Stimulated activated CD8-positive, alpha-beta memory T cell treated with anti-CD3 and anti-CD28 coated beads, Interleukin-15, amount 100 ng/mL, for 24 hours (primary cell): Measurements from ENCODE around the gene ZWINT.
A peak's percentile ranks its signal among the peaks of the same experiment; 100 is the strongest.

Source experiments
- DNase-seq: peaks from one replicate; pipeline ENCODE4 v3.0.0-alpha.2; 2020; ENCODE audit warnings: low read depth

The ZWINT gene, protein sequence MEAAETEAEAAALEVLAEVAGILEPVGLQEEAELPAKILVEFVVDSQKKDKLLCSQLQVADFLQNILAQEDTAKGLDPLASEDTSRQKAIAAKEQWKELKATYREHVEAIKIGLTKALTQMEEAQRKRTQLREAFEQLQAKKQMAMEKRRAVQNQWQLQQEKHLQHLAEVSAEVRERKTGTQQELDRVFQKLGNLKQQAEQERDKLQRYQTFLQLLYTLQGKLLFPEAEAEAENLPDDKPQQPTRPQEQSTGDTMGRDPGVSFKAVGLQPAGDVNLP

DNA sequence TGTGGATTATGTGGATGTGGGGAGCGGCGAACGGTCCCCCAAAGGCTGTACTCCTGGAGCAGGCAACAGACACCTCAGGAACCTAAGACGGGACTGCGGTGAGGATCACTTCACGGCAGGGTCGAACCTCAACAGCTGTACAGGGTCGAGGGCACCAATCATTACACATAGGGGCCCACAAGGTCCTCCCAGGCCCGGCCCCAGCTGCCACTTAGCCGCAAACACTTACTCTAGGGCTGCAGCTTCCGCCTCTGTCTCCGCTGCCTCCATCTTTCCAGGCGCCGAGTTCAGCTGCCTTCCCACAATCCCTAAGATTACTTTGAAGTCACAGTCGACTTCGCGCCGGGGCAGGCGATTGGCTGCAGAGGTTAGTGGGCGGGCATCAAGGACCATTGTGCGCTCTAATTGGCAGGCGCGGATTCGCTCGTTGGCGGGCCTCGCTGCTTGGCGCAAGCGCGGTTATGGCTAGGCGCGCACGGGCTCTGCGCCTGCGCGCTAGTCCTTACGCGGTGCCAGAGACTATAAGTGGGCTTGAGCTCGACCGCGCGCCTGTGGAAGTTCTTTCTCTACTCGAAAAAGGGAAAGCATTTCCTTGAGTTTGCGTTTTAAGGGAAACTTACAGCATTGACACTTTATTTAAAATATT is at the start of gene ZWINT:
ZWINT (minus strand) TSS at position 293 of the 646 bp plus-strand sequence; CDS start at position 270, 23 bp downstream.
- peak; percentile 82 for DNase-seq

DNA sequence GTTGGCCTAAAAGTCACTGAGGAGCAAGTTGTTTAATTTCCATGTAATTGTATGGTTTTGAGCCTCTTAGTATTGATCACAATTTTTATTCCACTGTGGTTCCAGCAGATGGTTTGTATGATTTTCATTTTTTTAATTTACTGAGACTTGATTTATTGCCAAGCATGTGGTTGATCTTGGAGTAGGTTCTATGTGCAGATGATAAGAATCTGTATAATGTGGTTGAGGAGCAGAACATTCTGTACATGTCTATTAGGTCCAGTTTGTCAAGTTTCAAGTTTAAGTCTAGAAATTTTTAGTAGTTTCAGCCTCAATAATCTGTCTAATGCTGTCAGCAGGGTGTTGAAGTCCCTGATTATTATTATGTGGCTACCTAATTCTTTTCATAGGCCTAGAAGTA is 22.7 kb upstream of the ZWINT start:
- DNase-seq = no peak

DNA sequence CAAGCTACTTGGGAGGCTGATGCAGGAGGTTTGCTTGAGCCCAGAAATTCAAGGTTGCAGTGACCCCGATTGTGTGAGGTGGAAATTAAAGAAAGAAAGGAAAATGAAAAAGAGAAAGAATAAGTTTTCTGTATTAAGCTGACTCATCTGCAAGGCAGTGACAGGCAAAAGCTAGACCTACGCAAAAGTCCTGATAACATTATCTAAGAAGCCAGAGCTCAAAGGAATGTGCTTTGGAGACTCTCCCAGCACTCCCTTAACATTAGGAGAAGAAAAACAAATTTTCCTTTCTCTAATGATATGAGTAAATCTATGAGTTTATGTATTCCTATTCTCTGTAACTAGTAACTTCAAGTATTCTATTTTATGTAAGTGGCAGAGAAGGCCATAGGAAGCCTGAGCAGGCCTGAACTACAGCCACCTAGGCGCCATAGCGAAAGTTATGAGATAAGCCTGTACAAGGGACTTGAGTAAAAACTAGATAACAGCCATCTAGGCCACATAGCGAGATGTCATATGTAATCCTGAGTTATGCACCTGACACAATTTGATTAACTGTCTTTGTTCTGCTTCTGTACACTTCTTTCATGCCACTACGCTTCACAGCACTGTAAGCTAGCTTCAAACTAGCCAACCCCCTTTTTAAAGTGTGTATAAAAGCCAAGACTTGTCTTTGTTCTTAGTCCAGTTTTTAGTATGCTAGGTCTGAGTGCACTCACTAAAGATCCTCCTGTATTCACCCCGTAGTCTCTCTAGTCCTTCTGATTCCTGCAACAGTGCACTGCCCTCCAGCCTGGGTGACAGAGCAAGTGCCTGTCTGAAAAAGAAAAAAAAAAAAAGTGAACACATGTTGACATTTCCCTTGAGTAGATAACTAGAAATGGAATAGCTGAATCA is 9.4 kb upstream of the ZWINT start:
- DNase-seq = no peak

DNA sequence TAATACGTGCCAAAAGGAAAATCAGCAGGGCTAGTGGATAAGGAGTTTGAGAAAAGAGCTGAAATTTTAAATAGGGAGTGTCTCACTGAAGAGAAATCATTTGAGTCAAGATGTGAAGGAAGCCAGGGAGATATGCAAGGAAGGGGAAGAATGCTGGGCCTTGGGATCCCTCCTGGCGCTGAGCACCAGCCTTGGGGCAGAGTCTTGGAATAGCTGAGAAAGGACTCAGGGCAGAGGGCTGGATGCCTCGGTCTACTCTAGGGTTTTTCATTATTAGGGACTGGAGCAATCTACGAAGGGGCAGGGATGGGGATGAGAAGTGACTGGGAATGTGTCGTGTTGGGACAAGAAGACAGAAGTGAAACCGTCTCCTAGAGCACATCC is 484 bp downstream of the ZWINT start:
- DNase-seq = no peak

DNA sequence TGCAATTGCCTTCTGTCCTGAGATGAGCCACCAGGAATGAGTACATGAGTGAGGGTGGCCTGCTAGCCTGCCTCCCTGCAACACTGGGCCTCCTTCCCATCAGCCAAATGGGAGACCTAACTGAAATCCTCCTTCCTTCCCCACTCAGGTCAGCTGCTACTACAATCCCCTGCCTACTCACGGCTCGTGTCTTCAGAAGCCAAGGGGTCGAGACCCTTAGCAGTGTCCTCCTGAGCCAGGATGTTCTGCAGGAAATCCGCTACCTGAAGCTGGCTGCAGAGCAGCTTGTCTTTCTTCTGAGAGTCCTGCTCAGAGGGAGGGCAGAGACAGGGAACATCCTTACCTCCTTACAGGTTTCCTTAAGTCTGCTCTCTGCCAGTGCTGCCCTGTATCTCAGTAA is 1.2 kb downstream of the ZWINT start:
- no peak for DNase-seq

DNA sequence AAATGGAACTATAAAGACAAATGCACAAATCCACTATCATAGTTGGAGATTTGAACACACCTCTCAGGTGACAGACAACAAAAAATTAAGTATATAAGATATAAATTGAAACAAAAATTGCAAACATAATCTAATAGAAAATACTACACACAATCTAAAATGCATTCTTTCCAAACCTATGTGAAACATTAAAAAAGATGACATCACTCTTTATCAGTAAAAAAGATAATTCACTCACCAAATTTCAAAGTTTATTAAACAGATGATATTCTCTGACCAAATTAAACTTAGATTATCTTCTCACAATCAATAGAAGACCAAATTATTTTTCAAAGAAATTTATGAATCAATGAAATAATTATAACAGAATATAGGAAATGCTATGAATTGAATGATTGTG is 4.0 kb downstream of the ZWINT start:
- no peak for DNase-seq

DNA sequence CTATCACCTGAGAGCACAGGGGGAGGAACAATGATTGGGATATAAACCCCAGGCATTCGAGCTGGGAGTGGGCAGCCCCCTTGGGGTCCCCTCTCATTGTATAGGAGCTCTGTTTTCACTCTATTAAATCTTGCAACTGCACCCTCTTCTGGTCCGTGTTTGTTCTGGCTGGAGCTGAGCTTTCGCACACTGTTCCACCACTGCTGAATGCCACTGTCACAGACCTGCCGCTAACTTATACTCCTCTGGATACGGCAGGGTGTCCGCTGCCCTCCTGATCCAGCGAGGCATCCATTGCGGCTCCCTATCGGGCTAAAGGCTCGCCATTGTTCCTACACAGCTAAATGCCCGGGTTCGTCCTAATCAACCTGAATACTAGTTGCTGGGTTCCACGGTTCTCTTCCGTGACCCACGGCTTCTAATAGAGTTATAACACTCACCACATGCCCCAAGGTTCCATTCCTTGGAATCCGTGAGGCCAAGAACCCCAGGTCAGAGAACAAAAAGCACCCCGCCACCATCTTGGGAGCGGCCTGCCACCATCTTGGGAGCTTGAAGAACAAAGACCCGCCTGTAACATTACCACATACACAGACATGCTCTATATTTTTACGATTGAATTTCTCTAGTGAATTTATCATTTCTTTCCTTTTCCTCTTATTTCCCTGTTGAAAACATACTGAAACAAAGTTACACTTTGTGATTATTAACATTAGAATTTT is 9.0 kb downstream of the ZWINT start:
- DNase-seq = no peak

DNA sequence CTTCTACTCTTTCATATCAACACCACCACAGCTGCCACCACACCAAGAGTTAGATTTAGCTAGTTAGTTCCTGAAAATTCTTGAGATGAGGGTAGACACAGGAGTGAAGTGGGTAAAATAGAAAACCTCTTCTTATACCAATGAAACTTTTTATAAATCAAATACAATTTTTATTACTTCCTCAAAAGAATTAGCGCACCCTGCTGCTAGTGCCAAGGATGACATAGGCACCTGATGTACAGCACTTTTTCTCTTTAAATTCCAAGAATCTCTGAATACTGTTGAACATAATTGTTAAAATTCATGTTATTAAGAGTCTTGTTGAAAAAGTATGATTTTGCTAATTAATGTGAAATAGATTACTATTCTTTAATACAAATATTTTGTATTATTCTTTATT is 11.4 kb downstream of the ZWINT start:
- no peak for DNase-seq

DNA sequence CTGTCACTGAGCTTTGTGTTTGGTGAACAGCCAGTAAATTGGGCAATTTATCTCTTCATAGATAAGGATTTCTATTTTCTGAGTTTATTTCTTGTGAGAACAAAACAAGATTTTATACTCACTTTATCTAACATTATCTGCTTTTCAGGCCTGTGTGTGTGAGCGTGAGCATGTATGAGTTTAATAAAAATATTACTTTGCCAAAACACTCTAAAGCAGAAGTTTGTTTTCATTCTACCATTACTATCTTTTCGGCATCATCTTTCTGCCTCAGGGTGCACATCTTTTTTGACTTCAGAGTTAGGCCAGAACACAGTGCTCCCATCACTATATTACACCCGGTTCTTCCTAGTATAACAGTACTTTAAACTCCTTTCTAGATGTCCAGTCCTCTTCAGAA is 13.0 kb downstream of the ZWINT start:
- DNase-seq = no peak

DNA sequence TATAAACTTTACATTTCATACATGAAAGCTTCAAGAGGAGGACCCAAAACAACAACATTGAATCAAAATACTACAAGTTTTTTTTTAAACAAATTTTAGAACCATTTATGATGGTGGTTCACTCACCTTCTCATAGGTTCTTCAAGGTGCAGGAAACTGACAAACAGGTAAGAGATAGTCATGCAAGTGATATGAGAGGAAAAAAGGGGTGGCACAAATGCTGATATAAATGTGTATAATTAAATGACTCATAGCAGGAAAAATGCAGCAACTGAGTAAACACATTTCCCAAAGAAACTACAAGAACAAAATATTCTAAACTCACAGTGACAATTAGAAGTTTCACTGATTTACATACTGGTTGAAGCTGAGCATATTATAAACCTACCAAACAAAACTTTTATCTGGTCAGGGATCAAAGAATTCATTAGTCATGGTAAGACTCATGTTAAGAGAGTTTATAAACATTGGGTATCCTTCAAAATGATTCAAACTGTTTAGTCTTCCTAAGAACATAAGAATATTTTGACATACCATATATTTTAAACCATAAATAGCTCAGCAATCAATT is 14.1 kb downstream of the ZWINT start:
- no peak for DNase-seq

DNA sequence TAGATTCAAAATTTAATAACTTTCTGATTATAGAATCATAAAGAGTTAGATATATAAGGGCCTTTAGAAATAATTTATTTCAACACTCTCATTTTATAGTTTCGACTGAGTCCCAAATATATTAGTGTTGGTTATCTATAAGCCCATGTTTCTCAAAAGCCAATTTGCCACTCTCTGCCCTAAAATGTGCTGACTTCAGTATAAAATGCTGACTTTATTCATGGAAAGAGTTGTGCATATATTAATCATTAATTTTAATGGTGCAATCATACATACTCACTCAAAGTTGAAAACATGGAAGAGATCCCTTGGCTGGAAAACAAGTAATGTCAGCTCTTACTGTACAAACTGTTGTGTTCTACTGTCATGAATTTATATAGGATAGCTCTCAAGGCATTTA is 19.4 kb downstream of the ZWINT start:
- DNase-seq = no peak

DNA sequence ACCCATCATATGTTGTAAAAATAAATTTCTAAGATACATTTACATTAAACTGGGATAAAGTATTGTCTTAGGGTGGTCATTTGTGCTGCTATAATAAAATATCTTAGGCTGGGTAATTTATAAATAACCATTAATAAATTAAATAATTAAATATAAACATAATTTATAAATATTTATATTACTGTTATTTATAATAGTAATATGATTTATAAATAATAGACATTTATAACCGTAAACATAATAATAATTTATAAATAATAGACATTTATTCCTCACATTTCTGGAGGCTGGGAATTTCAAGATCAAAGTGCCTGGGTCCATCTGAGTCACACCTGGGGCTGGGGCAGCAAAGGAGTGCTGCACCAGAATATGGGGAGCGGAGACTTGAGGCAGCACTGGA is 31.1 kb downstream of the ZWINT start:
- DNase-seq = no peak

DNA sequence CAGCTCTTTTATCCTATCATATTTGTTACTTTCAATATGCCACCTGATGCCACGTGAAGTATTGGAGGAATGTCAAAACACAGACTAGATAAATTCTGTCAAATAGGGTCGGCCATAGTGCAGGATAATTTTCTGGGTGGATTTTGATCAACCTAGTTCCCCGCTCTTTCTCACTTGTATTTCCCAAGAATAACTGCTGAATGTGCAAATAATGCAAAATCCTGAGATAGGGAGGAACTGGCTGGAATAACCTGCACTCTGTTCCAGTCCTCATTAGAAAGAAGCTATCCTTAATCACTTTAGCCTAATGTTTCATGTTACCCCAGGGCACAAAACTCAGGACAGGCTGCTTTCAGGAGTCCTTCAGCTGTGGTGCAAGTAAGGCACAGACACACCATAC is 33.9 kb downstream of the ZWINT start:
- DNase-seq = no peak

DNA sequence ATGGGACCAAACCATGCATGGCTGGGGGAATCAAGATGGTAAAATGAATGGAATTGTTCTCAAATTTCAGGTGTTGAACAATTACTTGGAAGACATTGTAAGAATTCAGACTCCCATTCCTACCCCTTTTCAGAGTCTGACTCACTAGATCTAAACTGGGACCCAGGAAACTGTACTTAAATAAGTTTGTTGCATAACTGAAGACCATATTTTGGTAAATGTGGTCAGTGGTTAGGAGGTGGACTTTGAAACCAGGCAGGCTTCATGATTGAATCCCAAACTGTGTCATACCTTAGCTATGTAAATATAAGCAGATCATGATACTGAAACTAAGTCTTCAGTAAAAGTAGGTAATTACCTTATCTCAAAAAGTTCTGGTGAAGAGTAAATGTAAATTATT is 41.7 kb downstream of the ZWINT start:
- no peak for DNase-seq

DNA sequence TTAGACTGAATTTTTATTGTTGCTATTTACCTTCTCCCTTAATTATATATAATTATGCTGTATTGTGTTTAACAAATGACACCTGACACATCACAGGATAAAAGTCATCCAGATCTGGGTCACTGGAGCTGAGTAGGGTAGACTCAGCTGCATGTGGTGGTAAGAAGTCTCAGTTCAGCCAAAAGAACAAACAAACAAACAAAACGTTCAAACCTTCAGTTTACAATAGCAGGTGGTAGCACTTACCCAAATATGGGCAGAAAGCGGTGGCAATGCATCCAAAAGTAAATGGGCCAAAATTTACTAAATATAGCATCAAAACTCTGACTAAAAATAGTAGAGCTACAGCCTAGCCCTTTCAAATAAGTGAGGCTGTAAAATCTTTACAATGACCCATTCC is 42.2 kb downstream of the ZWINT start:
- DNase-seq = no peak

DNA sequence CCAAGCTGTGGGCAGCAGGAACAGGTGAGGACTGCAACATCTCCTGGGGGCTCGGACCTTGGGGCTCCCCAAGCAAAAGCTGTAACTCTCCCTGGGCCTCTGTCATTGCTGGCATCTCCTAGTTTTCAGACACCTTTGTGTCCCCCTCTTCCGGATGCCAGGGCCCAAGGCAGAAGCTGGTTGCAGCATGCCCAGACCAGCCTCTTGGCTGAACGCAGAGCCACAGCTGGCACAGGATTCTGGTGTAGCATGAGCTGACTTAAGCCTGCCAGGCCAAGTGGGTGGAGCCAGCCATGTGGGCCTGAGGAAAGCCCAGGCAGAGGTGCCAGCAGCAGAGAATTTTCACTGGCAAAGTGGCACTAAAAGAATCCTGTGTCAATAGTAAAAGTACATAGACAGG is 43.5 kb downstream of the ZWINT start:
- DNase-seq = no peak

DNA sequence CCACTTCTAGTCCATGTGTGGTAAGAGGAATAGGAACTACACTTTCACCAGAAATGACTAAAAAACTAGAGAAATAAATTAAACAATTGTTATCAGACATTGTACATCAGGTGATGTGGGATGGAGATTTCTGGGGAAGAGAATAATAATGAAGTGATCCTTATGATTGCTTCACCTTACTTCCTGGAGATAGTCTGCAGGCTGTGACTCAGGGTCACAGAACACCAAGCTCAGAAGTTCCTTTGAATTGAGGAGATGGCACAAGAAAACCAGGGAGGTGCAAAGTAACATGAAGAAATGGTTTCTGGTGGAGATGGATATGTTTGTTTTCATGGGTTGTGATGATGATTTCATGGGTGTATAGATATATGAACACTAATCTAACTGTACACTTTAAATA is 44.5 kb downstream of the ZWINT start:
- no peak for DNase-seq
